ENCODE measurements around the gene NFATC2. TPM values are rescaled to one million over a fixed set of nuclear protein-coding genes. Genes with fewer than 3 reads are reported as not detected.

NFATC2 gene
- total and polyA plus RNA-seq, 2 of the 8 experiments (the other 6 are each of a cell fraction or from before 2014, with no cell fraction given): 0.27 to 0.91 TPM

DNA sequence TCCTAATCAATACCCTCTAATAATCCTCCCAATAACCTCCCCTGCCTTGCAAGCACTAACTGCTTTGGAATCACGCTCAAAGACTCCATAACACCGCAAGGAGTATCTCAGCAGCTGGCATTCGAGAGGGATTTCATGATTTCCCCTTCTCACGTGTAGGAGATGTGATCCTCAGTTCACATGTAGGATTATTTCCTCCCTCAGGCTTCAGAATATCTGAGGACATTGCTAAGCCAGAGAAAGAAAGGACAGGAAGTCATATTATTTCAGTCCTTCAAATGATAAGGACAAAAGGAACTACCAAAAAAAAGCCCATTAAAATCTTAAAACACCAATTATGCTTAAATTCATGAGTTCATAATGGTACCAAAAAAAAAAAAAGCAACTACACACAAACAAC, 122.9 kb downstream of the NFATC2 start (continued):
- TF ChIP-seq SAP30 (IDR thresholded peaks at IDR 0.05; ENCODE audit: insufficient read depth, insufficient replicate concordance, low read length) (no peak), RAD21 (IDR thresholded peaks at IDR 0.05 in 1 of 2, conservative IDR thresholded peaks at IDR 0.05 in 1 of 2; ENCODE audit: low read depth in 2 of 2, low read length in 2 of 2) (no peak), SP4 (IDR thresholded peaks at IDR 0.05; ENCODE audit: low read length) (no peak), POLR2A (IDR thresholded peaks at IDR 0.05; ENCODE audit: control extremely low read depth in 1 of 2, low read depth in 2 of 2, low read length in 2 of 2) (no peak)
